Measurements from ENCODE around the gene TBC1D20.
"Not testable (repeated sequence)": the region's sequence is repeated elsewhere in the genome, so short reads cannot be mapped to it uniquely, and the experiment has no call there.

DNA sequence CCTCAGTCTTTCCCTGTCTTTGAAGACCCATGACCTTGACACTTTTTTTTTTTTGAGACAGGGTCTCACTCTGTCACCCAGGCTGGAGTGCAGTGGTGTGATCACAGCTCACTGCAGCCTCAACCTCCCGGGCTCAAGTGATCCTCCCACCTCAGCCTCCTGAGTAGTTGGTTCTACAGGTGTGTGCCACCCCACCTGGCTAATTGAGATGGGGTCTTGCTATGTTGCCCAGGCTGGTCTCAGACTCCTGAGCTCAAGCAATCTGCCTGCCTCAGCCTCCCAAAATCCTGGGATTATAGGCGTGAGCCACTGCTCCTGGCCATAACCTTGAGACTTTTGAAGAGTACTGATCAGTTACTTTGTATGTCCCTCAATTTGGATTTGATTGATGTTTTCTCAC lies 69.0 kb downstream of the TBC1D20 start:
- not testable (repeated sequence) for TF ChIP-seq SIN3A (IDR thresholded peaks at IDR 0.05; ENCODE audit: borderline replicate concordance, insufficient read depth, low read depth, low read length); POLR2AphosphoS5 (IDR thresholded peaks at IDR 0.05; ENCODE audit: low read depth, low read length)
